Epithelial cell of esophagus (primary cell): ENCODE data around the gene EMID1.

Source experiments
- DNase-seq: peaks from one replicate; pipeline ENCODE4 v3.0.0; 2010; ENCODE audit warnings: low read depth
- H3K4me3 ChIP-seq: 2 replicates; pipeline ENCODE4 v1.5.1; 2011; ENCODE audit warnings: mild to moderate bottlenecking, low read length, control low read depth
- CTCF ChIP-seq: IDR thresholded peaks from 2 replicates; pipeline ENCODE4 v1.5.1; 2011; ENCODE audit warnings: low read depth, mild to moderate bottlenecking, low read length, control low read depth, inconsistent platforms; ENCODE audit not compliant: insufficient read depth; ENCODE audit errors: missing control alignments

The EMID1 gene

GRCh38 chr22:29224121-29224858, 18.6 kb downstream of the EMID1 start:
- no peak for DNase-seq
- H3K4me3 ChIP-seq: no peak overlapping the region
- TF ChIP-seq CTCF: no peak

GRCh38 chr22:29224859-29225410, 19.2 kb downstream of the EMID1 start:
- no peak overlapping the region for H3K4me3 ChIP-seq
- no peak for TF ChIP-seq CTCF
- DNase-seq: no peak

GRCh38 chr22:29225422-29226090, 19.9 kb downstream of the EMID1 start:
- no peak overlapping the region for H3K4me3 ChIP-seq
- no peak for TF ChIP-seq CTCF
- DNase-seq: no peak

- no peak for TF ChIP-seq CTCF
- no peak overlapping the region for H3K4me3 ChIP-seq
- no peak for DNase-seq
These were observed 20.8 kb downstream of the EMID1 start for GRCh38 chr22:29226351-29226981.

GRCh38 chr22:29230972-29231875, 25.5 kb downstream of the EMID1 start:
- no peak for TF ChIP-seq CTCF
- no peak for DNase-seq
- no peak overlapping the region for H3K4me3 ChIP-seq
